Measurements from ENCODE around the gene CHI3L1.

The CHI3L1 gene

GRCh38 chr1:203151362-203152157 is 34.9 kb downstream of the CHI3L1 start:
- DNase-seq (ENCODE audit: low read depth), result no peak

GRCh38 chr1:203150511-203151297 is 35.8 kb downstream of the CHI3L1 start:
- DNase-seq (ENCODE audit: low read depth), result no peak

GRCh38 chr1:203149188-203149840 is 37.2 kb downstream of the CHI3L1 start:
- DNase-seq (ENCODE audit: low read depth), result no peak

- no peak for DNase-seq (ENCODE audit: low read depth)
Observed at GRCh38 chr1:203148579-203148978, 37.9 kb downstream of the CHI3L1 start.

GRCh38 chr1:203148127-203148526 is 38.4 kb downstream of the CHI3L1 start:
- no peak for DNase-seq (ENCODE audit: low read depth)

- DNase-seq (ENCODE audit: low read depth), result no peak
Observed at GRCh38 chr1:203147376-203147775, 39.1 kb downstream of the CHI3L1 start.

- DNase-seq (ENCODE audit: low read depth), result no peak
Observed at GRCh38 chr1:203146537-203146936, 40.0 kb downstream of the CHI3L1 start.

GRCh38 chr1:203146042-203146369 is 40.5 kb downstream of the CHI3L1 start:
- no peak for DNase-seq (ENCODE audit: low read depth)

- no peak for DNase-seq (ENCODE audit: low read depth)
Observed at GRCh38 chr1:203145321-203146041, 41.0 kb downstream of the CHI3L1 start.

GRCh38 chr1:203144661-203145060 is 41.8 kb downstream of the CHI3L1 start:
- no peak for DNase-seq (ENCODE audit: low read depth)

- DNase-seq (ENCODE audit: low read depth), result no peak
Observed at GRCh38 chr1:203143641-203144040, 42.9 kb downstream of the CHI3L1 start.

GRCh38 chr1:203142684-203143408 is 43.7 kb downstream of the CHI3L1 start:
- DNase-seq (ENCODE audit: low read depth), result no peak

- no peak for DNase-seq (ENCODE audit: low read depth)
Observed at GRCh38 chr1:203142124-203142523, 44.4 kb downstream of the CHI3L1 start.

GRCh38 chr1:203140743-203141520 is 45.6 kb downstream of the CHI3L1 start:
- DNase-seq (ENCODE audit: low read depth), result no peak

- no peak for DNase-seq (ENCODE audit: low read depth)
Observed at GRCh38 chr1:203139976-203140475, 46.5 kb downstream of the CHI3L1 start.

- DNase-seq (ENCODE audit: low read depth), result no peak
Observed at GRCh38 chr1:203138066-203138465, 48.4 kb downstream of the CHI3L1 start.

GRCh38 chr1:203137324-203137723 is 49.2 kb downstream of the CHI3L1 start:
- DNase-seq (ENCODE audit: low read depth), result no peak

GRCh38 chr1:203136409-203137042 is 50.0 kb downstream of the CHI3L1 start:
- DNase-seq (ENCODE audit: low read depth), result no peak

- no peak for DNase-seq (ENCODE audit: low read depth)
Observed at GRCh38 chr1:203135636-203136305, 50.7 kb downstream of the CHI3L1 start.

Data from stromal cell of bone marrow (primary cell).